Measurements from ENCODE around the gene WASL.
"Not testable (repeated sequence)": the region's sequence is repeated elsewhere in the genome, so short reads cannot be mapped to it uniquely, and the experiment has no call there.

Gene WASL

DNA sequence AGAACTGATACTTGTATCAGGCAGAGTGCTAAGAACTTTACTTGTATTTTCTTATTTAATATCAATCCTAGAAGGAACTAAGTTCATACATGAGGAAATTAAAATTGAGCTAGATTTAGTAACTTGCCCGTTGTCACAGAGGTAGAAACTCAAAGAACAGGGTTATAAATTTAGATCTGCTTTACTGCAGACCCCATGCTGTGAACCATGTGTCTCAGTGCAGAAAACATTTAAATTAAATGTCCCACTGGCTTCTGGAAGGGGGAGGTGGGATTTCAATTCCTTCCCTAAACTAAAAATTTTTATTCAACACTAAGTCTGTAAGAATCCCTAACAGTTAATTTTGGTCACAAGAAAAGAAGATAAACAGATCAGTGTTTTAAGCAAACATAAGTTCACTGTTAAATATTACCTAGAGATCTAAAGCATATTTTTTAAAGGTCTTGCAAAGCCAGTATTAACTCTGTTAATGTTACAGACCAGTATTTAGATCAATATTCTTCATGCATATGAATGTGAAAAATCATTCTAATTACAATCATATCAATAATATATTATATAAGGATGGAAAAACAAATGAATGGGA is 23.1 kb downstream of the WASL start:
- no peak for TF ChIP-seq TAF1 (IDR thresholded peaks at IDR 0.05; ENCODE audit: borderline replicate concordance, low read depth, low read length)
- no peak for TF ChIP-seq POLR2A (IDR thresholded peaks at IDR 0.05; ENCODE audit: low read depth, low read length)
- TF ChIP-seq POLR2AphosphoS5 (IDR thresholded peaks at IDR 0.05; ENCODE audit: low read depth, low read length) = no peak
- FAIRE-seq = no peak
- no peak for DNase-seq (ENCODE audit: insufficient read length)

DNA sequence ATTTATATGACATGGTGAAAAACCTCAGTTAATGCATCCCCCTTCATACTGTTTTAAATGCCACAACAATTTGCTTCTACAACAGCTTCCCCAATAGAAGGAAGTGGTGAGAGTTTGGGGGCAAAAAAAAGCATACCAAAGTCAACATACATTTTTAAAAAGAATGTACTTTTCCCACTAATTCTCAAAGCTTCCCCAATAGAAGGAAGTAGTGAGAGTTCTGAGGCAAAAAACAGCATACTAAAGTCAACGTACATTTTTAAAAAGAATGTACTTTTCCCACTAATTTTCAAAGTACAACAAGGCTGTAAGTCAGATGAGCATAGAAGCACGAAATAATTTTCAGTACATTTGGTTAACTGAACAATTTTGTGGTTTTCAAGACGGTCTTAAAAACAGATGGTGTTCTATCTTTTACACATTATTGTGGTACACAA is 24.0 kb downstream of the WASL start:
- TF ChIP-seq POLR2A (IDR thresholded peaks at IDR 0.05; ENCODE audit: low read depth, low read length) = no peak
- TF ChIP-seq TAF1 (IDR thresholded peaks at IDR 0.05; ENCODE audit: borderline replicate concordance, low read depth, low read length) = no peak
- no peak for TF ChIP-seq POLR2AphosphoS5 (IDR thresholded peaks at IDR 0.05; ENCODE audit: low read depth, low read length)
- FAIRE-seq = no peak
- DNase-seq (ENCODE audit: insufficient read length) = no peak

- DNase-seq (ENCODE audit: insufficient read length) (no peak), FAIRE-seq (no peak)
- TF ChIP-seq POLR2A (IDR thresholded peaks at IDR 0.05; ENCODE audit: low read depth, low read length) (no peak), POLR2AphosphoS5 (IDR thresholded peaks at IDR 0.05; ENCODE audit: low read depth, low read length) (no peak), TAF1 (IDR thresholded peaks at IDR 0.05; ENCODE audit: borderline replicate concordance, low read depth, low read length) (no peak)
Measured at GRCh38 chr7:123723913-123724312, 24.9 kb downstream of the WASL start.

DNA sequence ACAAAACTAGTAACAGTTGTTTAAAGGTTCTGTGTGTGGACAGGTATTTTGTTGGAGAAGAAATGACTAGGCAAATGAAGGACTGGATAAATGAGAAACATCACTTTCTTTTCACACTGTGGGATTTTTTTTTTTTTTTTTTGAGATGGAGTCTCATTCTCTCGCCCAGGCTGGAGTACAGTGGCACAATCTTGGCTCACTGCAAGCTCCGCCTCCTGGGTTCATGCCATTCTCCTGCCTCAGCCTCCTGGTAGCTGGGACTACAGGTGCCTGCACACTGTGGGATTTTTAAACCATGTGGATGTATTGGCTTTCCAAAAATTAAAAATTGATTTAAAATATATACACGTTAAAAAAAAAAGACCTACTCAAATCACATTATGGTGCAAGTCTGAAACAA is 28.3 kb downstream of the WASL start:
- FAIRE-seq; DNase-seq (ENCODE audit: insufficient read length): not testable (repeated sequence)

- DNase-seq (ENCODE audit: insufficient read length) = no peak
- TF ChIP-seq POLR2A (IDR thresholded peaks at IDR 0.05; ENCODE audit: low read depth, low read length) (no peak), POLR2AphosphoS5 (IDR thresholded peaks at IDR 0.05; ENCODE audit: low read depth, low read length) (no peak), TAF1 (IDR thresholded peaks at IDR 0.05; ENCODE audit: borderline replicate concordance, low read depth, low read length) (no peak)
- no peak for FAIRE-seq
Measured at GRCh38 chr7:123719197-123719721, 29.5 kb downstream of the WASL start.

- FAIRE-seq = no peak
- DNase-seq (ENCODE audit: insufficient read length) = no peak
- no peak for TF ChIP-seq TAF1 (IDR thresholded peaks at IDR 0.05; ENCODE audit: borderline replicate concordance, low read depth, low read length)
- no peak for TF ChIP-seq POLR2A (IDR thresholded peaks at IDR 0.05; ENCODE audit: low read depth, low read length)
- no peak for TF ChIP-seq POLR2AphosphoS5 (IDR thresholded peaks at IDR 0.05; ENCODE audit: low read depth, low read length)
Measured at GRCh38 chr7:123718773-123719172, 30.0 kb downstream of the WASL start.

- no peak for TF ChIP-seq POLR2AphosphoS5 (IDR thresholded peaks at IDR 0.05; ENCODE audit: low read depth, low read length)
- TF ChIP-seq TAF1 (IDR thresholded peaks at IDR 0.05; ENCODE audit: borderline replicate concordance, low read depth, low read length) = no peak
- TF ChIP-seq POLR2A (IDR thresholded peaks at IDR 0.05; ENCODE audit: low read depth, low read length) = no peak
- DNase-seq (ENCODE audit: insufficient read length) (no peak), FAIRE-seq (no peak)
Measured at GRCh38 chr7:123717689-123718088, 31.1 kb downstream of the WASL start.

DNA sequence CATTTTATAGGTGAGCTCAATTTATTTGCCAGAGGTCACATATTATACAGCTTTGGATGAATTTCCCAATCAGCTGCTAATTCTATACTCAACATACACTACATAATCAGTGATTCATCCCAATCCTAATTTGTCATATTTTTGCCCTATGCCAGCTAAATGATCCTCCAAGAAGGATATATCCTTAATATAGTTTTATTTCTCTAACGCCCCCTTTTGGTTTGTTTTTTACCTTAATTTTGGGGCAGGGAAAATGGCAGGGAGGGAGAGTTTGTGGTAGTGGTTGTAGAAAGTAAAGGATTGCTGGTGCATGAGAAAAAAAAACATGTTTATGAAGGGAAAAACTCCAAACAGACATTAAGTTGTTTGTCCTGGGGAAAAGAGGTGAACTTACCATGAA is 31.9 kb downstream of the WASL start:
- FAIRE-seq = no peak
- no peak for DNase-seq (ENCODE audit: insufficient read length)

GRCh38 chr7:123715799-123716198 is 33.0 kb downstream of the WASL start:
- DNase-seq (ENCODE audit: insufficient read length) = no peak
- no peak for FAIRE-seq
- no peak for TF ChIP-seq TAF1 (IDR thresholded peaks at IDR 0.05; ENCODE audit: borderline replicate concordance, low read depth, low read length)
- no peak for TF ChIP-seq POLR2A (IDR thresholded peaks at IDR 0.05; ENCODE audit: low read depth, low read length)
- no peak for TF ChIP-seq POLR2AphosphoS5 (IDR thresholded peaks at IDR 0.05; ENCODE audit: low read depth, low read length)

More for the DNA sequence above, 31.9 kb downstream of the WASL start:
- TF ChIP-seq POLR2AphosphoS5 (IDR thresholded peaks at IDR 0.05; ENCODE audit: low read depth, low read length) (no peak), POLR2A (IDR thresholded peaks at IDR 0.05; ENCODE audit: low read depth, low read length) (no peak), TAF1 (IDR thresholded peaks at IDR 0.05; ENCODE audit: borderline replicate concordance, low read depth, low read length) (no peak)

GRCh38 chr7:123715198-123715597 is 33.6 kb downstream of the WASL start:
- FAIRE-seq (no peak), DNase-seq (ENCODE audit: insufficient read length) (no peak)
- TF ChIP-seq POLR2AphosphoS5 (IDR thresholded peaks at IDR 0.05; ENCODE audit: low read depth, low read length) = no peak
- TF ChIP-seq TAF1 (IDR thresholded peaks at IDR 0.05; ENCODE audit: borderline replicate concordance, low read depth, low read length) = no peak
- no peak for TF ChIP-seq POLR2A (IDR thresholded peaks at IDR 0.05; ENCODE audit: low read depth, low read length)

- DNase-seq (ENCODE audit: insufficient read length) (no peak), FAIRE-seq (no peak)
- TF ChIP-seq POLR2A (IDR thresholded peaks at IDR 0.05; ENCODE audit: low read depth, low read length) (no peak), TAF1 (IDR thresholded peaks at IDR 0.05; ENCODE audit: borderline replicate concordance, low read depth, low read length) (no peak), POLR2AphosphoS5 (IDR thresholded peaks at IDR 0.05; ENCODE audit: low read depth, low read length) (no peak)
Measured at GRCh38 chr7:123714296-123715080, 34.3 kb downstream of the WASL start.

GRCh38 chr7:123712619-123713018 is 36.2 kb downstream of the WASL start:
- TF ChIP-seq POLR2A (IDR thresholded peaks at IDR 0.05; ENCODE audit: low read depth, low read length) (no peak), POLR2AphosphoS5 (IDR thresholded peaks at IDR 0.05; ENCODE audit: low read depth, low read length) (no peak), TAF1 (IDR thresholded peaks at IDR 0.05; ENCODE audit: borderline replicate concordance, low read depth, low read length) (no peak)
- DNase-seq (ENCODE audit: insufficient read length) (no peak), FAIRE-seq (no peak)

All from GM12892 (cell line).